Hematopoietic multipotent progenitor cell treated with erythropoietin and hydrocortisone succinate and interleukin-3 and kit ligand, for 15 days (in vitro differentiated cells): ENCODE results near the gene NUBP2.

Experiments
- DNase-seq: peaks from one replicate; pipeline ENCODE4 v3.0.0-alpha.2; 2015; ENCODE audit warnings: low spot score

NUBP2 gene

GRCh38 chr16:1809281-1809801, 26.6 kb downstream of the NUBP2 start:
- DNase-seq: no peak

GRCh38 chr16:1810106-1810505, 27.3 kb downstream of the NUBP2 start:
- no peak for DNase-seq

- no peak for DNase-seq
Observed at GRCh38 chr16:1810536-1810935, 27.8 kb downstream of the NUBP2 start.

GRCh38 chr16:1812732-1813163, 30.0 kb downstream of the NUBP2 start:
- DNase-seq: peak; percentile 86

DNA sequence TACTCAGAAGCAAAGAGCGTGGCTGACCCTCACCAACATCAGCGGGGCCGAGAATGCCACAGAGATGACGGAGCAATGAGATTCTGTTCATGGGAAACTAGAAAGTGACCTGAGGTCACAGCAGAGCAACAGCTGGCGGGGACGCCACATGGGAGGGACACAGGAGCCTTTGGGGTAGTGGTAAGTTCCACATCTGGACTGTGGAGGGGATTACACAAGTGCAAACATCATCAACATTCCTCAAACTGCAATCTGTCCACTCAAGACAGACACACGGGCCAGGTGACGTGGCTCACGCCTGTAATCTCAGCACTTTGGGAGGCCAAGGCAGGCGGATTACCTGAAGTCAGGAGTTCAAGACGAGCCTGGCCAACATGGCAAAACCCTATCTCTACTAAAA, 32.7 kb downstream of the NUBP2 start:
- no peak for DNase-seq

DNA sequence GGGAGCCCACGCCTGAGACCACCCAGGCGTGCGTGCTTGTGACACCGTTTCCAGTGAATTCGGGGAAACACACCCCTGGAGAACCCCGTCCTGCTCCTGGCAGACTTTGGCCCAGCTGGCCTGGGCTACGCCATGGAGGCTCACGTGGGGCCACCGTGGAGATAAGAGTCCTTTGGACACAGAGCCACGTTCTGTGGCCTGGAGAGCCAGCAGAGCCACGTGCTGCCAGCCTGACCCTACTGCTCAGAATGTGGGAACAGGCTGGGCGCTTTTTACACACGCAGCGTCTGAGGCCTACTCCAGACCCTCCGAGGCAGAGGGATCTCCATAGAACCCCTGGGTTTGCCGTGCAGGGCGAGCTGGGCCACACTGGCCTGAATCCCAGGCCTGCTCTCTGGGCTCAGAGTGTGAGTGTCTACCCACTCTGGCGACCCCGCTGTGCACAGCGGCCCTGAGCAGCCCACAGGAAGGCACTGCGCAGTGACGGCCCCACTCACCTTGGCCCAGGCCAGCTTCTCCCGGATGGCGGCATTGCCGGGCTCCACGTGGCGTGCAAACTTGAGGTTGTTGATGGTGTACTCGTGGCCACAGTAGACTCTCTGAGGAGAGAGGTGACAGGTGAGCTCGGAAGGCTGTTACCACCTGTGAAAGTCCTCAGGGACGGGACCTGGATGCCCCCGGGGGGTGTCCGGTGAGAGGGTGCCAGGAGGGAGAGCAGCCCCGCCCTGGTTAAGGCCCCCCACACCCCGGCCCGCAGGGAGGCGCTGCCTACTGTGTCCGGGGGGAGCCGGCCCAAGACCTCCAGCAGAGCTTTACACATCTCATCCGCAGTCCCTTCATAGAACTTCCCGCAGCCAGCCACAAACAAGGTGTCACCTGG, 33.9 kb downstream of the NUBP2 start:
- no peak for DNase-seq

DNA sequence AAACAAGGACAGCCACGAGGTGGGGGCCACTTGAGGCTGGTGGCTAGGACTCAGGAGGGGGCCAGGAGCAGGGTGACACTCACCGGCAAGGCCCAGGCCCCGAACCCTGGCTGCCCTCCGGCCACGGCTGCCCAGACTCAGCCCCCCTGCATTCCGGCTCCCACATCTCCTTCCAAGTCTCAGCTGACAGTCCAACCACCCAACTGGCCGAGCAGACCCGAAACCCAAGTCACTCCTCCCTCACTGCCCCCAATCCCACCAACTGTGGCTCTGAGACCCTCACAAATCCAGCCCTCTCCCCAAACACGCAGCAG, 34.5 kb downstream of the NUBP2 start:
- DNase-seq: no peak

DNA sequence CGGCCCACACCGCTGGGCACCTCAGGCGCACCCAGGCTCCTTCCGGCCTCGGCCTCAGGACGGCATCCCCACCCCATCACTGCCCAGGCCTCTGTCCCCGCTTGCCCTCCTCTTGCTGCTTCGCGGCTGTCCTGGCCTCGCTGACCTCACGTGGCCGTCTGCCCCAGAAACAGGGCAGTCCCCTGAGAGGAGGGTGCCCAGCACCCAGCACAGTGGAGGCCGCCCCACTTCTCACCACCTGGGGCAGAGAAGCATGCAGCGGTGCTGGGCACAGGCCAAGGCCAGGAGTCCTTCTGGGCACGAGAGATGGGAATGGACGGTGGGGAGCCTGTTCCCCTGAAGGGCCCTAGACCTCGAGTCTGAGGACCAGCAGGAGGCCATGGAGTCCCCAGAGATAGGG, 35.0 kb downstream of the NUBP2 start:
- DNase-seq: no peak

- no peak for DNase-seq
Observed at GRCh38 chr16:1818204-1818872, 35.6 kb downstream of the NUBP2 start.

DNA sequence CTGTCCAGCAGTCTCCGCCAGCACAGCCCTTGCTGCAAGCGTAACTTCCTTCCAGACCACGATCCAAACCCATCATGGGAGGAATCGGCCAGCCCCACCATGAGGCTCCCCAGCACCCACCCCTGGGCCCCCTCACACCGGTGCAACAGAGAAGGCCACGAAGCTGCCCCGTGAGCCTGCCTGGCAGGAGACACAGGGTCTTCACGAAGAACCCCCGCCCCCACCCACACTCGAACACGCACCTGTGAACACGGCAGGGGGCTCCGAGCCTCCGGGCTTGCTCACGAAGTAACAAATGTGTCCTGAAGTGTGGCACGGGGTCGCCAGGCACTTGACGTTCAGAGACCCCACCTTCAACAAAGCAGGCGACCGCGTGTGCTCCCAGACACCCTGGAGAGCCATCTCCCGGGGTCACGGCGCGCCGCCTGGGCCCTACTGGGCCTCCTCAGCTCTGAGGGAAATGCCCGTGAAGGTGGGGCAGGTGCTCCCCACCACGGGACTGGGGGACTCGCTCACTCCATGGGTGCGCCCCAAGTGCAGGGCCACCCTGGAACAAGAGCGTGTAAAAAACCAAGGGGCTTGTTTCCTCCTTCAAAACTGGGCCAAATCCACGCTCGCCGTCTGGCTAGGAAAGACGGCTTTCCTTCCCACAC, 36.2 kb downstream of the NUBP2 start:
- DNase-seq: no peak

GRCh38 chr16:1819611-1820010, 36.9 kb downstream of the NUBP2 start:
- DNase-seq: no peak

DNA sequence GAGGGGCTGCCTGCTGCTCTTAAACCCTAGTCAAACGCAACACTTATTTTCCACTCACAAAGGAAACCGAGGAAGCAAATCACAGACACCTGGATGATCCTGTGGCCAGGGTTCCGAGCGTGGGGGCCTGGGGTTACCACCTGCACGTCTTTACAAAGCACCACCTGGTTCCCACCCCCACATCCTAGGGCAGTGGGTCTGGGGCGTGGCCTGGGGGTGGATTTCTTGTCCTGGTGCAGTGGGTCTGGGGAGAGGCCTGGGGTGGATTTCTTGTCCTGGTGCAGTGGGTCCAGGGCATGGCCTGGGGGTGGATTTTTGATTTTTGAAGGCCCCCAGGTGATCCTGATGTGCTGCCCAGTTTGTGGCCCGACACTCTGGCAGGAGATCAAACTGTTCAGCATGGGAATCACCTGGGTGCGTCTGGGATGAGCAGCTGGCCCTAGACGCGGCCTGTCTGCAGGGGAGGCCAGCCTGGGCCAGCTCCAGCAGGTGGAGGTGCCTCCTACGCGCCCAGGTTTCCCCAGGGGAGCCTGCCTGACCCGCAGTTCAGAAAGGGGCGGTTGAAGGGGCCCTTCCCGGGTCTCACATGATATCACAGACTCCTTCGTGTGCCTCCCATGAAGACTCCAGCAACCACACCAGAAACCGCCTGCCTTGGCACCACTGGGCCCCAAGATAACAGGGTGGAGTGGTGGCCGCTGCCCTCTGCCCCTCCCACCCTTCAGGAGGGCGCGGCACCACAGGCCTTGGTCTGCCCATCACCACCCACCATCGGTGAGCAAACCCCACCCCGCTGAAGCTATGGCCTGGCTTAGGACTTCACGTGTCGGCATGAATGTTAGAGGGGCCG, 37.6 kb downstream of the NUBP2 start:
- peak; percentile 95 for DNase-seq

GRCh38 chr16:1820946-1821290, 38.2 kb downstream of the NUBP2 start:
- DNase-seq: no peak

GRCh38 chr16:1821861-1822611, 39.3 kb downstream of the NUBP2 start:
- DNase-seq: no peak

GRCh38 chr16:1822801-1823200, 40.0 kb downstream of the NUBP2 start:
- DNase-seq: no peak

GRCh38 chr16:1823821-1824220, 41.1 kb downstream of the NUBP2 start:
- DNase-seq: peak; percentile 87

DNA sequence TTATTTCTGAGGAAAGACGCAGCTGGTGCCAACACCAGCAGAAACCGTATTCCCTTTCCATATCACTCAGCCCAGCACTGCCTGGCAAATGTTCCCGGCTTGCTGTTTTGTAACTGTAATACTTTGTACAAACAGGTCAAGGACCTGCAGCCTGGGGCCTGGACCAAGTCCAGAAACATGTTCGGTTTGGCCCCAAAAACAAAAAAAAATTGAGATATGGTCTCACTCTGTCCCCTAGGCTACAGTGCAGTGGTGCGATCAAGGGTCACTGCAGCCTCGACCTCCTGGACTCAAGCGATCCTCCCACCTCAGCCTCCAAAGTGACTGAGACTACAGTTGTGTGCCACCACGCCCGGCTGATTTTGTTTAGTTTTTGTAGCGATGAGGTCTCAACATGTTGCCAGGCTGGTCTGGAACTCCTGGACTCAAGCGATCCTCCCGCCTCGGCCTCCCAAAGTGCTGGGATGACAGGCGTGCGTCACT, 42.7 kb downstream of the NUBP2 start:
- DNase-seq: no peak

DNA sequence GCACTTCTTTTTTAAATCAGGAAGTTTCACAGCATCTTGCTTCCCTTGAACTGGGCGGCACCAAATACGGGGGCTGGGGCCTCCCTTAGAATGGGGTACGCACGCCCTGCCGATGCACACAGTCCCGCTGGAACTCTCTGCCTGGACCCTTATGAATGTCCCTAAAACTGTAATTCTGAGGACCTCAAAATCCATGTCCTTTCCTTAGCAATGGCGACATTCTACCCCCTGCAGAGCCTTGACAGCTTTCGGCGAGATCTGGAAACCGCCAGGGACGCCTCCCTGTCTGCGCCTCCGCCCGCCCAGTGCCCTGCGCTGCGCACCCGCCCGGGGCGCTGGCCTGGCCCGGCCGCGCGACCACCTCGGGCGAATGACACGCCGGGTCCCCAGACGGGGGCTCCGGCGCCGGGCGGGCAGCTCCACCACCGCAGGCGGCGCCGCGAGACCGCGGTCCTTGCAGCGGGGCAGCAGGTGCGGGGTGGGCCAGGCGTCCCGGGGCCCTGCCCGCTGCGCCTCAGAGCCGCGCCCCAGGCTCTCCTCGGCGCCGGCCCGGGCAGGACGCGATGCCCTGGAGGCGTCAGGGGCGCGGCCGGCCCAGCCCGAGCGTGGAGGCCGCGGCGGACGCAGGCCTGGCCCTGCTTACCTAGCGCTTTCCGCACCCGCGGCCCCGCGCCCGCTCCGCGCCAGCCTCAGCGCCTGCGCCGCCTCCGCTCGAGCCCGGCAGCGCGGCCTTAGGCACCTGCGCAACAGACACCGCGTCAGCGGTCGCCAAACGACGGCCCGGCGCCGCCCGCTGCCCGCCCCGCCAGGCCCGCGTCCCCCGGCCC, 43.3 kb downstream of the NUBP2 start:
- DNase-seq: peak; percentile 73

GRCh38 chr16:1826691-1827573, 44.2 kb downstream of the NUBP2 start, which contains the start of the genes FAHD1 and HAGH:
TSS of gene FAHD1 (plus strand) at chr16:1827206. CDS start at chr16:1827239, 33 bp downstream.
TSS of gene HAGH (minus strand) at chr16:1826825. CDS start at chr16:1826787, 38 bp downstream.
- DNase-seq: peak; percentile 93
